Femur (tissue), 1 donor: ENCODE data around the gene GGT5.
A peak's percentile ranks its signal among the peaks of the same experiment; 100 is the strongest.

Source experiments
- DNase-seq: peaks from one replicate; pipeline ENCODE4 v3.0.0-alpha.2; 2017

The GGT5 gene

DNA sequence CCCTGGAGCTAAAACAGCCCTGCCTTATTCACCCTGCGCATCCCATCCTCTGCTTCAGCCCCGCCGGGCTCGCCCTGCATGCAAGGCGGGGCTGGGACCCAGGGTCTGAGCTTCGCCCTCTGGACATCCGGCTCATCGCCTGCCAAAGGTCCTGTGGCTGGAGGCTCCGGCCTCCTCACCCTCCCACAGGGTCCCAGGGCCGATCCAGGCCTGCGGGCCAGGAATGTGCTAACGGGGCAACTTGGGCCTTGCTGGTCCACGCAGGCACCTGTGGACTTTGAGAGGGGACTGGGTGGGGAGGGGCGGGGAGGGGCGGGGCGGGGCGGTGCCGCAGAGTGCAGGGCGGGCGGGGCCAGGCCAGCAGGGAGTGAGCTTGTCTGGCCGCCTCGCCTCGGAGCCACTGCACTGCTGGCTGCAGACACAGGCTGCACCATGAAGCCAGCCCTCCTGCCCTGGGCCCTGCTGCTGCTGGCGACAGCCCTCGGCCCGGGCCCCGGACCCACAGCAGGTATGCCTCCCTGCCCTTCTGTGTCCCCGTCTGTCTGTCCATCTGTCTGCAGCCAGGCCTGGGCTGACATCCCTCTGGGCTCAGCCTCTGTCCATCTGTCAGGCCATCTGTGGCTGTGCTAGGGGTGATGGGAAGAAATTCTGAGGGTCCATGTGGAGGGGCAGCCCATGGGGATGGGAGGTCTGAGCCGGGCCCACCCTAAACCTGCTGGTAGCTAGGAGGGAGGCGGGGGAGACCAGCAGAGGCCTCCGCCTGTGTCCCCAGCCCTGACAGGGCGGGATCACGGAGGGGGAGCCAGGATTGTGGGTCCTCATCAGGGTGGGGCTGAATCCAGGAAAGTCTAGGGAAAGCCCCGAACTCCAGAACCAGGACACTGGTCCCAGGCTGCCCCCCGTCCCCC is 63.5 kb downstream of the GGT5 start, which contains the start of gene SUSD2:
Gene SUSD2, plus strand, starts transcription at position 400 of the 908 bp plus-strand sequence. Its CDS starts 33 bp downstream, at position 433.
- no peak for DNase-seq

GRCh38 chr22:24180316-24181087 is 64.4 kb downstream of the GGT5 start:
- DNase-seq: no peak

GRCh38 chr22:24179478-24180210 is 65.2 kb downstream of the GGT5 start:
- no peak for DNase-seq

GRCh38 chr22:24178502-24179440 is 66.1 kb downstream of the GGT5 start:
- no peak for DNase-seq

- DNase-seq: no peak
Measured at GRCh38 chr22:24178021-24178431, 66.9 kb downstream of the GGT5 start.

DNA sequence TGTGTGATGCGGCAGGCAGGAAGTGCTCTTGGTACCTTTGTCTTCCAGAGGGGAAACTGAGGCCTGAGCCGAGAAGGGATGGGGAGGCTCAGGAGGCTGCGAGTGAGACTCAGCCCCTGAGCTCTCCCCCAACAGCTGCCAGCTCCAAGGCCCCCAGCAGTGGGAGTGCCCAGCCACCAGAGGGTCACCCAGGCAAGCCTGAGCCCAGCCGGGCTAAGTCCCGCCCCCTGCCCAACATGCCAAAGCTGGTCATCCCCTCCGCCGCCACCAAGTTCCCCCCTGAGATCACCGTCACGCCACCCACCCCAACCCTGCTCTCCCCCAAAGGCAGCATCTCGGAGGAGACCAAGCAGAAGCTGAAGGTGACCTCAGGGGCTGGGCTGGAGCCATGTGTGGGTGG is 67.4 kb downstream of the GGT5 start:
- DNase-seq: no peak

DNA sequence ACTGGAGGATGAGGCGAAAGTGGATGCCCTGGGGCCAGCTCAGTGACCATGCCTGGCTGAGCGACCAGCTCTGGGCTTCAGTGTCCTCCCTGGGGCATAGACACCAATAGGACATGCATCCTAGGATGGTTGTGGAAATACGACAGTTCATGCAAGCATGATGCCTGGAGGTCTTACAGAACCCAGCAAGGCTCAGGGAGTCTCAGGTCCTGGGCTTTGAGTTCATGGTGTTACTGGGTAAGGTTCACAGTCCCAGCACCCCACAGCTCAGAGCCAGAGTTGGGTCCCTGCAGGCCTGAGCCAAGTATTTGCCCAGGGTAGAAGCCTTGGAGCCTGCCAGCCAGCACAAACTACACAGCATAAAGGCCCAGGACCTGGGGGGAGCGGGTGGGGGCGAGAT is 67.8 kb downstream of the GGT5 start:
- no peak for DNase-seq

DNA sequence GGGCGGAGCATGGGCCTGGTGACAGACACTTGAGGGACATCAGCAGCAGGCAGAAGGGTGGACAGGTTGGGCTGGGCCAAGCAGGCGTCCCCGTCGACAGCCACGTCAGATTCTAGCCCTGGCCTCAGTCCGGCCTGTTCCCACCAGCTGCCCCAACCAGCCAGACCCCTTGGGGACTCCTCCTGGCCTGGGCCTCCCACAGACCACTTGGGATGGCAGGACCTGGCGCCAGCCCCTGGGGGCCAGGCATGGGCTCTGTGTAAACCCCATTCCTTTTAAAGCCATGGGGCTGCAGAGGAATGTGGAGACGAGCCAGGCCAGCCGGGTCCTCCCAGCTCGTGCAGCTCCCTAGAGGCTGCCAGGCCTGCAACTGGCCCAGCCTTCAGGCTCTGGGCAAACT is 68.3 kb downstream of the GGT5 start:
- no peak for DNase-seq

- no peak for DNase-seq
Measured at GRCh38 chr22:24176040-24176439, 68.8 kb downstream of the GGT5 start.

DNA sequence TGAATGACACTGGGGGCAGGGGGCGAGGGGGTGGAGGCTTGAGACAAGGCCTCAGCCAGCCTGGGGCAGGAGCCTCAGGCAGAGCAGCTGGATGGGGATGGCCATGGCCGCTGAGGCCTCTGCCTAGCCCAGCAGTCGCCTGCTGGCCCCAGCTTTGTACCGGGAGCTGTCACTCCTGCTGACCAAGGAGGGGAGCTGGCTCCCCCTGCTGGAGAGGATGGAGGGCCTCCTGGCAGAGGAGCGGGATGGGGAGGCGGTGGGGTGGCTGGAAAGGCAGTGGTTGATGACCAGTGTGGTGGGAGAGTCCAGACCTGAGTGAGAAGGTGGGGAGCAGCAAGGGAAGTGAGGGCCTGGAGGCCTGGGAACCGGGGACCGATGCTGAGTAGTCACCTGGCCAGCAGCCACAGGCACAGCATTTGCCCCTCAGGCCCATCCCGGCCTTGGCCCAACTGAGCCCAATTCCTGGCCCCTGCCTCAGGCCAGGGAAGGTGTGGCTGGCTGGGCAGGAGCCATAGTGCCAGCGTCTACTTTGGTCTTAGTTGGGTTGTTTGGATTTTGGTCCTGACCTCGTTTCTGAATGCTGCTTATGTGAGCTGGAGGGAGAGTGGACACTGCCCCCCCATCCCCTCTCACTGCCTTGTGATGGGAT is 69.6 kb downstream of the GGT5 start:
- peak; percentile 78 for DNase-seq

GRCh38 chr22:24171822-24172221 is 73.1 kb downstream of the GGT5 start:
- no peak for DNase-seq

DNA sequence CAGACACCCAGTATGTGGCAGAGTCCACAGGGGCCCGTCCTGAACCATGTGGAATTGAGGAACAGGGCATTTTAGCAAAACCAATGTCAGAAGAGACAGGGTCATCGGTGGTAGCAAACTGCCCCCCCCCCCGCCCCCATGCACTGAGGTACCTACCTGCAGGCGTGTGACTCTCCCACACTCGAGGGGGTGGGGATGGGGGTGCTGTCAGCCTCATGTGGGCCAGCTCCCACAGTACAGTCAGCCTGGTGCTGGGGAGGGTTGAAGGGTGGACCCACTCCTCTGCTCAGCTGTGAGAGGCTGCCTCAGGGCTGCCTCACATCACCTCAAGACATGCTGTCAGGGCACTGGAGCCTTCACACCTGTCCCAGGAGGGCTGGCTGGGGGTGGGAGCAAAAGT is 74.2 kb downstream of the GGT5 start:
- no peak for DNase-seq

- DNase-seq: no peak
Measured at GRCh38 chr22:24170188-24170587, 74.7 kb downstream of the GGT5 start.
